Ishikawa (cell line): ENCODE results near the gene ACSS2.

ENCODE experiments used
- CEBPB ChIP-seq: IDR thresholded peaks from 2 replicates; pipeline ENCODE4 v1.6.1; 2012
- CREB1 ChIP-seq: IDR thresholded peaks from 2 replicates; pipeline ENCODE4 v1.6.1; 2012; ENCODE audit warnings: low read depth
- EGR1 ChIP-seq: IDR thresholded peaks from 2 replicates; pipeline ENCODE4 v1.6.1; 2012
- EP300 ChIP-seq: IDR thresholded peaks from 2 replicates; pipeline ENCODE4 v1.6.1; 2012; ENCODE audit warnings: borderline replicate concordance
- FOXM1 ChIP-seq: IDR thresholded peaks from 2 replicates; pipeline ENCODE4 v1.6.1; 2012; ENCODE audit warnings: low read depth, borderline replicate concordance
- MAX ChIP-seq: IDR thresholded peaks from 2 replicates; pipeline ENCODE4 v1.6.1; 2012
- NFIC ChIP-seq: IDR thresholded peaks from 2 replicates; pipeline ENCODE4 v1.6.1; 2012
- RAD21 ChIP-seq: IDR thresholded peaks from 2 replicates; pipeline ENCODE4 v1.6.1; 2012; ENCODE audit warnings: low read depth
- REST ChIP-seq: IDR thresholded peaks from 2 replicates; pipeline ENCODE4 v1.6.1; 2012; ENCODE audit warnings: low read depth, mild to moderate bottlenecking
- TAF1 ChIP-seq: IDR thresholded peaks from 2 replicates; pipeline ENCODE4 v1.6.1; 2012; ENCODE audit warnings: low read depth, mild to moderate bottlenecking
- TCF12 ChIP-seq: IDR thresholded peaks from 2 replicates; pipeline ENCODE4 v1.6.1; 2012; ENCODE audit warnings: low read depth
- TEAD4 ChIP-seq: IDR thresholded peaks from 2 replicates; pipeline ENCODE4 v1.6.1; 2012
- USF1 ChIP-seq: IDR thresholded peaks from 2 replicates; pipeline ENCODE4 v1.6.1; 2012
- YY1 ChIP-seq: IDR thresholded peaks from 2 replicates; pipeline ENCODE4 v1.6.1; 2012; ENCODE audit warnings: low read depth
- ZBTB7A ChIP-seq: IDR thresholded peaks from 2 replicates; pipeline ENCODE4 v1.6.1; 2012; ENCODE audit warnings: low read depth

Gene ACSS2

GRCh38 chr20:34888468-34888867 lies 12.1 kb downstream of the ACSS2 start:
- TF ChIP-seq EGR1 (no peak), TCF12 (no peak), FOXM1 (no peak), CREB1 (no peak), TAF1 (no peak), USF1 (no peak), YY1 (no peak)

- TF ChIP-seq TCF12 (no peak), EGR1 (no peak), ZBTB7A (no peak), TEAD4 (no peak), CEBPB (no peak), REST (no peak), NFIC (no peak), MAX (no peak), YY1 (no peak), EP300 (no peak), TAF1 (no peak), CREB1 (no peak), USF1 (no peak), RAD21 (no peak), FOXM1 (no peak)
Observed at GRCh38 chr20:34891166-34892062, 15.0 kb downstream of the ACSS2 start.

- TF ChIP-seq REST (no peak), ZBTB7A (no peak), RAD21 (no peak), EGR1 (no peak), YY1 (no peak), FOXM1 (no peak), CEBPB (no peak), MAX (no peak), USF1 (no peak), NFIC (no peak), TAF1 (no peak)
Observed at GRCh38 chr20:34892671-34893070, 16.3 kb downstream of the ACSS2 start.

GRCh38 chr20:34894723-34895122 lies 18.3 kb downstream of the ACSS2 start:
- TF ChIP-seq ZBTB7A: no peak
- no peak for TF ChIP-seq REST
- TF ChIP-seq NFIC: no peak
